ENCODE measurements around the gene ZNF556.

ZNF556 gene

DNA sequence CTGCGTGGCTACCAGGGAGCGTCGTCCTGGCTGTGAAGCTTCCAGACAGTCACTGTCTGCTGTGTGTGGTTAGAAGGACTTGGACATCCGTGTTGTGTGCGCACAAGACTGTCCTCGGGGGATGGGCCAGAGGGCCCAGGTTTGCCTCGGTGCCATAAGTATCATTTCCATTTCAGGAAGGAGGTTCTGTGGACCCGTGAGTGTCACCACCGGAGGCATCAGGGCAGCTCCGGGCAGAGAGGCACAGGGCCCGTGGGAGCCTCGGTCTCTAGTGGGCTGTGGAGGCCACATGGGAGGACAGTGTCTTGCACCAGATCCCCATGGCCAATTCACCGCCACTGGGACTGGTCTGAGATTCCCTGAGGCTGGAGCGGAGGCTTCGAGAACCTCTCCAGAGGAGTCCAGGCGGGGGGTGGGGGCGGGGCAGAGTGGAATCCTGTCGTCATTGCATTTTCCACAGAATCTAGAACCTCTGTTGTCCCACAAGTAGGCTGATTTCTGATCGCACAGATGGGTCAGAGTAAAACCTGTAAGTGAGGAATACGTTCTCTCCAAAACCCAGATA, 39.6 kb downstream of the ZNF556 start:
- DNase-seq = no peak

DNA sequence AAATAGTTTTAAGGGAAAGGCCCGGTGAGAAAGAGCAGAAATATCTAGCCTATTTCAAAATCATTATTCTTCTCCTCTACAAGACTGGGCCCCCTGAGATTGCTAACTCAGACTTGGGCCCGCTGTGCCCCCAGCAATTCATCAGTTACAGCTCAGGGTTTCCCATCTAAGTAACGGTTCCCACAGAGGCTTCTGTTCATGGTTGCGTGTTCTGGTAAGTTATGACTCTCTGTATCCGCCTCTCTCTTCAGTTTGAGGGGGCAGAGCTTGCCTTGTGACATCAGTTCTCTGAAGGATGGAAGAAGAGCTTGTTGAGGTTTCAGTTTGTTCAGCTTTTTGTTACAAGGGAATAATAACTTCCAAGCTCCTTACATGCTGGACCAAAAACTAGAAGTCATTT, 45.2 kb downstream of the ZNF556 start:
- DNase-seq = no peak

DNA sequence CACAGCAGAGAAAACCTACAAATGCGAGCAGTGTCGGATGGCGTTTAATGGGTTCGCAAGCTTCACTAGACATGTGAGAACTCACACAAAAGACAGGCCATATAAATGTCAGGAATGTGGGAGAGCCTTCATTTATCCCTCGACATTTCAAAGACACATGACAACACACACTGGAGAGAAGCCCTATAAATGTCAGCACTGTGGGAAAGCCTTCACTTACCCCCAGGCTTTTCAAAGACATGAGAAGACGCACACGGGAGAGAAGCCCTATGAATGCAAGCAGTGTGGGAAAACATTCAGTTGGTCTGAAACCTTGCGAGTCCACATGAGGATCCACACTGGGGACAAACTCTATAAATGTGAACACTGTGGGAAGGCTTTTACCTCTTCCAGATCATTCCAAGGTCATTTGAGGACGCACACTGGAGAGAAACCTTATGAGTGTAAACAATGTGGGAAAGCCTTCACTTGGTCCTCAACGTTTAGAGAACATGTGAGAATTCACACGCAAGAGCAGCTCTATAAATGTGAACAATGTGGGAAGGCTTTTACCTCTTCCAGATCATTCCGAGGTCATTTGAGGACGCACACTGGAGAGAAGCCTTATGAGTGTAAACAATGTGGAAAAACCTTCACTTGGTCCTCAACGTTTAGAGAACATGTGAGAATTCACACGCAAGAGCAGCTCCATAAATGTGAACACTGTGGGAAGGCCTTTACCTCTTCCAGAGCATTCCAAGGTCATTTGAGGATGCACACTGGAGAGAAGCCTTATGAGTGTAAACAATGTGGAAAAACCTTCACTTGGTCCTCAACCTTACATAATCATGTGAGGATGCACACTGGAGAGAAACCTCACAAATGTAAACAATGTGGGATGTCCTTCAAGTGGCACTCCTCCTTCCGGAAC, 50.4 kb downstream of the ZNF556 start:
- no peak for DNase-seq

DNA sequence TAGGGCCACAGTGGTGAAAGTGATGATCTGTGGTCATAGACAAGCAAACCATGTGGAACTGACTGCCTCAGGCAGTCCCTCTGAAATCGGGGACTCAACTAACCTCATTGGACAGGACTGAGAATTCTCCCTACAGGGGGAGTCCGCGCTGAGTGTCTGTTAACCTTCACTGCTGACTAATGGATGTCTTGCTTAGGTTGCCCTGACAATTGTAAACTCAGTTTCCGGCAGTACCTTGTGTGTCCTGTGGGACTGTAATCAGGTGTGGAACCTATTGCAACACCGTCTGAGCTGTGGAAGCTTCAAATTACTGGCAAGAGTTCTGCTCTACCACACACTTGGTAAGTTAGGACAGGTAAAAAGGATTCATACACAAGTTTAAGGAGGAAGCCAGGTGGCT, 55.9 kb downstream of the ZNF556 start:
- no peak for DNase-seq

DNA sequence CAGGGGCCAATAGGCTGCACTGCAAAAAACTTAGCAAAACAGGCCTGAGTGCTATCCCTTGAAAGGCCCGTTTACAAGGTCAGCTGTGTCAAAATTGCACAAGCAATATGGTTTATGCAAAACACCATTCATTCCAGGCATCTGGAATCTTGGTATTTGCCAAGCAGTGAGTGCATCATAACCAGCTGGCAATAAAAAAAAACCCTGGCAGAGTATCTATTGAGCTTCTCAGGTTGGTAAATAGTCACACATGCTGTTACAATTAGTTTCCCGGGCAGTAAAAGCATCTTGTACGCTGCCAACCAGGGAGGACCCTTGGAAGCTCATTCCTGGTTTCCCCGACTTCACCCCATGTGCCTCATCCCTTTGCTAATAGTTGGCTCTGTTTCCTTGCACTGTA, 56.4 kb downstream of the ZNF556 start:
- no peak for DNase-seq

DNA sequence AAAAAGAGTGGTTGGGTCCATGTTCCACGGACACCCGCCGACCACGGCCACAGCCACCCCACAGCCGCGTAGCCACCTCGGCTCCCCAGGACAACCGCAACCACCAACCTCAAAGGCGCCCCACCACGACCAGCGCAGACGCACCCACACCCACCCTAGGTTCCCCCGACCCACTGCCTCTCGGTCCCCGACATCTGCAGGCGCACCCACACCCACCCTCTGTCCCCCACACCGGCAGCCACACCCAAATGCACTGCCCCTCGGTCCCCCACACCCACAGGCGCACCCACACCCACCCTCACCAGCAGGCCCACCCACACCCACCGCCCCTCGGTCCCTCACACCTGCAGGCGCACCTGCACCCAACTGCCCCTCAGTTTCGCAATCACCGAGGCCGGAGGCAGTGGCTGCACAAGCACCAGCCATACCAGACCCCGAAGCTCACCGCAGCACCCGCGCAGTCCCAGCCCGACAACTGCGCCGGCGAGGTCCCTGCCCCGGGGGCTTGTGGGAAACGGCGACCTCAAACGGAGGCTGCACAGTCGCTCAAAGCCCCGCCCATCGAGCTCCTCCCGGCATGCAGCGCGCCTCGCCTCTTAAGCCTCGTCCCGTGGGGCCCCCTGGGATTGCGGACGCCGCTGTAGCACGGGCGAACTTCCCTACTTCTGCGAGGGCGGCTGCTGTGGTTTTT, 59.4 kb downstream of the ZNF556 start:
- no peak for DNase-seq

DNA sequence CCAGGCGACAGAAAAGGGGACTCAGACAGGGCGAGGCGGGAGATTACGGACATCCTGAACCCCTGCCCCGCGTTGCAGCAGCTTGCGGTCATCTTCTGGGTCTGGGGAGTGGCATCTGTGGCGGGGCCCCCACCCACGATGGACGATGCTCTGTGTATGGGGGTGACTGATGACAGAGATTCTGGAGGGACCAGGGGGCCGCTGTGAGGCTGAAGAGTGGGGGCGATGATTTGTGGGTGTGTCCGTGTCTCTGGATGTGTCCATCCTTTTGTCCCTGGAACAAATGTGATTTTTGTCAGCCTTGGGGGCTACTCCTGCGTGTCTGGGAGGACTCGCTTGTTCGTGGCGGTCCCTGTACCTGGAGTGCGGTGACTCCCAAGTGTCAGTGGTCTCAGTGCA, 59.9 kb downstream of the ZNF556 start:
- DNase-seq = no peak
